HG03457 (cell line): Measurements from ENCODE around the gene GNAT1.
"Not testable (repeated sequence)": the region's sequence is repeated elsewhere in the genome, so short reads cannot be mapped to it uniquely, and the experiment has no call there.

ENCODE experiments used
- ATAC-seq: cut with Tn5 transposase; IDR thresholded peaks from one replicate; pipeline ENCODE4 v1.9.1; 2021; ENCODE audit warnings: moderate number of reproducible peaks; ENCODE audit not compliant: unreplicated experiment

GNAT1 gene

DNA sequence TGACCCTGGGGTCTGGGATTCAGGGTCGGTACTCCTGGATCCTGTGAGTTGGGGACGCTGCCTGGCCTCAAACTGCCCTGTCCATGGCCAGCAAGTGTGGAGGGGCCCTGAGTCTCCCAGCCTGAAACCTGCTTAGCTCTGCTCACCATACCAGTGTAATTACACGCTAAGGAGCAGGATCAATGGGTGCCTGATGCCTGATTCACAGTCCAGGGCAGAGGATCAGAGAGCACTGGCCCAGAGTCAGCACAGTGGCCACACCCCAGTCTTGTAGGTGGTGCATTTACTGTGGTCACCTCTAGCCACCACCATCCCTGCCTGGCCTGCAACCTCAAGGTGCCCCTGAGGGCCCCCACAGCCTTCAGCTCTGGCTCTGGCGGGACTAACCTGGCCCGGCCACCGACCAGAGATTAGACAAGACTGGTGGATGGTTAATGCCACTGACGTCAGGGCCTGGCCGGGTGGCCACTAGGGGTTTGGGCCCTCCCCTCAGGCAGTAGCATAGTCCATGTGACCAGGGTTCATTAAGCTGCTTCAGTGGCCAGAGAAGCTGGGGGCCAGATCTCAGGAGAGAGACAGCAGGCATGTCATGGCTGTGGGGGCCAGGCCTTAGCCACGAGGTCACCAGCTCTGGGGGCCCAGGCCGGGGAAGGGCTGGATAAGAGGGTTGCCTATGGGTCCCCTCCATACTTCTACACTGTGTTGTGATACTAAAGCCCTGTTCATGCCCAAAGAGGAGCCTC, 10.3 kb downstream of the GNAT1 start:
- ATAC-seq = no peak

DNA sequence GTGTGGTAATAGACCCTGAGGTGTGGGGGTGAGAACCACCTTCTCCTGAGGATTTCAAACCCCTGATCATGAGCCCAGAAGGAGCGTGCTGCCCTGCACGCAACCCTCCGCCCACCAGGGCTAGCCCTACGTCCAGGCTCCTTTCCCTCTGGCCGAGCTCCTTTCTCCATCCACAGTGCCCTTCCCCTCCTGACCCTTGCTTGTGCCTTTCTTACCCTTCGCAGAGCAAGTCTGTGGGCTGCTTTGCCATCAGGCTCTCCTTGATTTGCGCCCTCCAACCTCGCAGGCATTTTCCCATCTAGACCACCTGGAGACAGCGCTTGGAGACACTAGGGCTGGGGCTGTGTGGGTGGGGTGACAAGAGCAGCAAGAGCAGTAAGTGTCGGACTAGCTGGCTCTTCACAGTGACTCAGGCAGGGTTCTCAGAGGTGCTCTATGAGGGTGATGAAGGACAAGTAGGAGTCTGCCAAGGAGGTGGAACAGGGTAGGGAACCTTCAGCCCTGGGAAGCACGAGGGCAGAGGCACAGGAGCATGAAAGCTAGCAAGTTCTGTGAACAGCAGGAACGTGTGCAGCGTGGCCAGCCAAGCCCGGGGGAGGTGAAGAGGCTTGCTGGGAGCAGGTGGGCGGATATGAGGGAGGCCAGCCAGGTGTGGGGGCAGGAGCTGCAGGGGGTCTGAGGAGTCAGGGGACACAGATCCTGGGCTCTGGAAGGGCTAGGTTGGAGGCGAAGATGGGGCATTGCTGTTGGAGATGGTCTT, 11.1 kb downstream of the GNAT1 start:
- no peak for ATAC-seq

DNA sequence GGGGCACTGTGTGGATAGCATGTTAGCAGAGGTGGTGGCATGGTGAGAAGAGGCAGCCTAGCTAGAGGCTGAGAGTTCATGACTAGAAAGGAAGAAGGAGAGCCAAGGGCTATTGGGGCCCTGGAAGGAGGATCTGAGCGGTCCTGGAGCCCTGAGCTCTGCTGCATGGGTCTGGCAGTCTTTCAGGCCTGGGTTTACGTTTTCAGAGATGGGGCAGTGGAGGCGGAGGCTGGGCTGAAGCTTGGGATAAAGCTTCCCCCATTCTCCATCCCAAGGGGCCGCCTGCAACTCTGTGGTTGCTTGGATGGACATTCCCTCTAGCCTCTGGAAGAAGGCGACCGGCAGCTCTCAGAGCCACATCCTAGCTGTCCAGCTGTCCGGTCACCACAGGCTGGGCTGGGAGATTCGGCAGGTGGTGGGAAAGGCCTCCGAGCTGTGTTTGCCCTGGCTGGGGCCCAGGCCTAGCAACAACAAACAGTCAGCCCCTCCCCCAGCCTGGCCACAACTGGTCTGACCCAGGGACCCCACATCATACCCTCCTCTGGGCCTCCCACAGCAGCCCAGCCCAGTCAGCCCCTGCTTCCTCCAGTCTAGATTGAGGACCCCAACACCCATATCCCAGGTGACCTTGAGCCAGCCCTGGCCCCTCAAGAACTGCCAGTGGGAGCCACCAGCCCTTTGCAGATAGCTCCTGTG, 11.9 kb downstream of the GNAT1 start:
- ATAC-seq = no peak

DNA sequence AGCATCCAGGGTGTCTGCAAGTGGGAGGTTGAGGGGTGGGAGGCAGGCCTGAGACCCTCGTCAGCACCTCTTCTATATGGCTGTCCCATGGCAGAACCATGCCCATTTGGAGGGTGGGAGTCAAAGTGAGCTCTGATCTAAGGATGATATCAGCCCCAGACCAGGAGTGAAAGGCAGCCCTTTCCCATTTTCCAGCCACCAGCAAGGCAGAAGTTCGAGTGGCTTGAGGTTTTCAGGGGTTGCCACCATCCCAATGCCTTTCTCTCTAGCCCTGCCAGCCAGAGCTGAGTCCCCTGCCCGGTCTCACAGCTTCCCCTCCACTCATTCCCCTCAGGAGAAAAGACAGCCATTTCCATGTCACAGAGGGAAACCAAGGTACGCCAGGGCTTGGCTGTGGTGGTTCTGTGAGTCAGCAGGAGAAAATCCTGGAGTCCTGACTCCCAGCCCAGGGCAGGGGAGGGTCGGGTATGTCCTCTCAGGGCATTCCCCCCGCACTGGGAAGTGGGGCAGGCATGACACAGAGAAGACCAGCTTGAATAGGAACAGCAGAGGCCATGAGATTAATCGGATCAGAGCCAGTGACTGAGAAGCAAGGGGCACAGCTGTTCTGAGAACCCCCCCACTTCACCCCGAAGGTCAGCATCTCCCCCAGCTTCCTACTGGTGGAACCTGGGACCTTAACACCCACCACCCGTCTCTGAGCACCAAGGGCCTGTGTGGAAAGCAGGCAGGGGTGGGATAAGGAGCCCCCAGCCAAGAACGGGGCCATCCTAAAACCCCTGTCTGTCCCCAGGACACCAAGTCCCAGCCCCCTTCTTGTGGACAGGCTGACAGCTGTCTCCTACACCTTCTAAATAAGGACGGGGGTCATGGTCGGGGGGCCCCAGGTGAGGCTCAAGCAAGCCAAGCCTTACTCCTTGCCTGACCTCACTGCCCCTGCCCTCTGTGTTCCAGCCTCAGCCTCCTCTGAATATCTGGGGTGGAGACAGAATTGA, 12.7 kb downstream of the GNAT1 start:
- no peak for ATAC-seq

DNA sequence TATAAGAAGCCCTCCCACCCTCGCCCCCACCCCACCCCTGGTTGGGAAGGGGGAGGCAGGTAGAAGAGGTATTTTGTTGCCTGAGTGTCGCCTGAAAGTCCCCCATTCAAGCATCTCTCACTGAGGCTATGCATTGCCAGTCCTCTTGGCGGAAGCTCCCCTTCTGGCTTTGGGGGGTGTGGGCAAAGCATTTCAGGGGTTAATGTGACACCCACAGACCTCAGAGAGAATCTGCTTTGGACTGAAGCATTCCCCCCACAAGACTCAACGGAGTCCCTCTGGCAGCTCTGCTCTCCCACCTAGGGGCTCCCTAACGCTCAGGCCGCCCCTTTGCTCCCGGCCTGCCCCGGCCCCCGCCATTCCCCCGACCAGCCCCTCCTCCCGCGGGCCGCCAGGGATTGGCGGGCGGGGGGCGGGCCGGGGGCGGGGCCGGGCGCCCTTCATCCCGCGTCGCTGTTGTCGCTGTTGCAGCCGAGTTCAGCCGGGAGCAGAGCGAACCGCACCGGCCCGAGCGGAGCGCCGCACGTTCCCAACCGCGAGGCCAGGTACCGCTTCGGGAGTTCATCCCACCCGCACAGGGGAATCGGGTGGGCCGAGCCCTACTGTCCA, 13.5 kb downstream of the GNAT1 start, which contains the start of gene SLC38A3:
TSS of gene SLC38A3 (plus strand) at position 468 of the 609 bp plus-strand sequence. CDS start 8,929 bp downstream, outside the sequence.
- no peak for ATAC-seq

DNA sequence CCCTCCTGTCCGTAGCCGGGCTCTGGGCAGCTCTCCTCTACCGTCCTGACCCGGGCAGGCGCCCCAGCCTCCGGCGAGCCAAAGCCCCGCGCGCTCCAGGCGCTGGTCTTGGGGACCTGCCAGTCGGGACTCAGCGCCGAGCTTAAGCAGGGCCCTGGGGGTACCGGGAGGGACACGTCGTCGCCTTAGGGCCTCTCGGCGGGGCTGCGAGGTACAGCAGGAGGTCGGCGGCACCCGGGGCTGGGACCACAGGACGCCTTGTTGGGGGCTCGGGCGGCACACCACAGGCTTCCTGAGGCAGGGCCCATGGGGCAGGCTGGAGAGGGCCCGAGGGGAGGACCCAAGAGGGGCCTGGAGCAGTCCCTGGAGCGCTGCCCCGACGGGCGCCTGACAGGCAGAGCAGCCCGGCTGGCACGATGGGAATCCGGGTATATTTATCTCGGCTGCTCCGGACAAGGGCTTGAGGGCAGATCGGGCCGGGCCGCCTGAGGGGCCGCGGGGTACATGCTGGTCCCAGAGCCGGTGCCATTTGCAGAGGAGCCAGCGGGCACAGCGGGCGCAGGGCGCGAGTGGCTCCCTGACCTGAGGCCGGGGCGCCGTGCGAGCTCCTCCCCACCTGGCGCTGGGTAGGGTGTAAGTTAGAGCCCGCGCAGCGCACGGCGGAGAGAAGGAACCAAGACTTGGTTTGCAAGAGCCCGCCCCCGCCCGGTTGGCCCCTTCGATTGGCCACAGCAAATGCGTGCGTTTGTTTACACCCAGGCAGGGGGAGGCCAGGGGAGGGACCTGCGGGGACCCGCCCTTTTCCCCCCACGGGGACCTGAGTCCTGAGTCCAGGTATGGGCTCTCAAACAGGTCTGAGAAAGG, 14.2 kb downstream of the GNAT1 start:
- no peak for ATAC-seq

DNA sequence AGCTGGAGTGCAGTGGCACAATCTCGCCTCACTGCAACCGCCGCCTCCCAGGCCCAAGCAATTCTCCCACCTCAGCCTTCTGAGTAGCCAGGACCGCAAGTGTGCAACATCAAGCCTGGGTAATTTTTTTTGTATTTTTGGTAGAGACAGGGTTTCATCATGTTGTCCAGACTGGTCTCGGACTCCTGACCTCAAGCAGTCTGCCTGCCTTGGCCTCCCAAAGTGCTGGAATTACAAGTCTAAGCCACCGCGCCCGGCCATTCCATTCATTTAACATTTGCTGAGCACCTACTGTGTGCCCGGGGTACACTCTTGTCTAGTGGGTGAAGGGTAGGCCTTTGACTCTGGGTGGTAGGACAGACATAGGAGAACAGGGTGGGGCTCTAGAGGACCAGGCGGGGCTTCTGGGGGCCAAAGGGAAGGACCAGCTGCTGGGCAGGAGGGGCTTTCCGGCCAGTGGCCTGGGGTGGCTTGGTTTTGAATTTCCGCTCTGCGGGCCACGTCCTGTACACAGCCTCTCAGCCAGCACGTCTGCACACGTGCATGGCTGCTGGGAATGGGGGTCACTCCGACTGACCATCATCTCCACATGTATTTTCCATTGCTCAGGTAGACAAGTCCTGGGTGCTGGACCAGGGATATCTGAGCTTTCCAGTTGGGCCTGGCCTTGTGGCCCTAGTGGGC, 16.1 kb downstream of the GNAT1 start:
- ATAC-seq = no peak

DNA sequence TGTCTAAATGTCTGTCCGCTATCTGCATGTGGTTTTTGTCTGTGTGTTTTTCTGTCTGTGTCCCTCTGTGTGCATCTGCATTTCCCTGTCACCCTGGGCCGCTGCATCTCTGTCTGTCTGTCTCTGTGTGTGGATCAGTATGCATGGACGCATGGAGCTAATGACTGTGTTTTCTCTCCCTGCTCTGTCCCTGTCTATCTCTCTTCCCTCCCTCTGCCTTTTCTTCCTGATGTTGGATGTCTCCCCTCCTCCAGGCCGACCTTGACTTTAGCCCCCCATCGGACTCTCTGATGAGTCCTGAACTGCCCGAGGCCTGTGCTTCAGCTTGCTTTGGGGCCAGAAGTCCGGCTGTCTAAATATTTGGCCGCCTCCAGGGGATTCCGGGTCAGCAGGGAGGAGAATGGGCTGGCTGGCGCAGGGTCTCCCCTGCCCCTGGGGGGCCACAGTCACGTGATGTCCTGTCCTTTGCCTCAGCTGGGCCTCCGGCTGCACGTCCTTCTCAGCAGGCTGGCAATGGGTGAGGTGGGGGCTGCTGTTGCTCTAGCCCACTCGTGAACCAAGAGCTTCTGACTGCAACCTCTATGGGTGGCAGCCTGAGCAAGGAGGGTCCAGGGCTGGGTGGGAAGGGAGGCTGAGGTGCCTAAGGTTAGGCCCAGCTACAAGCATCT, 17.4 kb downstream of the GNAT1 start:
- ATAC-seq = no peak

DNA sequence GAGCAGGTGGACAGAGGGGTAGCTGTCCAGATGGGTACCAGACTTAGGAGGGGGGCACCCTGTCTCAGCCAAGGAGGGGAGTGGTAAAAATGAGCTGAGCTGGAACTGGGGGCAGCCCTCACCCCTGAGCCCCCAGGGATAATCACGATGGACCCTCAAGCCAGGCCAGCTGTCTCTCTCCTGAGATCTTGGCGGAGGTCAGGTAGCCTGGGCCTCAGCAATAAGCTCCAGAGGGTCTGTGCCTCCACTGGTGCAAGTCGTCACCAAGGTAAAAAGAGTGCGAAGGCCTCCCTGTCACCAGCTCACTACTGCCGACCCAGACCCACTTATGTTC, 18.7 kb downstream of the GNAT1 start:
- ATAC-seq = no peak

DNA sequence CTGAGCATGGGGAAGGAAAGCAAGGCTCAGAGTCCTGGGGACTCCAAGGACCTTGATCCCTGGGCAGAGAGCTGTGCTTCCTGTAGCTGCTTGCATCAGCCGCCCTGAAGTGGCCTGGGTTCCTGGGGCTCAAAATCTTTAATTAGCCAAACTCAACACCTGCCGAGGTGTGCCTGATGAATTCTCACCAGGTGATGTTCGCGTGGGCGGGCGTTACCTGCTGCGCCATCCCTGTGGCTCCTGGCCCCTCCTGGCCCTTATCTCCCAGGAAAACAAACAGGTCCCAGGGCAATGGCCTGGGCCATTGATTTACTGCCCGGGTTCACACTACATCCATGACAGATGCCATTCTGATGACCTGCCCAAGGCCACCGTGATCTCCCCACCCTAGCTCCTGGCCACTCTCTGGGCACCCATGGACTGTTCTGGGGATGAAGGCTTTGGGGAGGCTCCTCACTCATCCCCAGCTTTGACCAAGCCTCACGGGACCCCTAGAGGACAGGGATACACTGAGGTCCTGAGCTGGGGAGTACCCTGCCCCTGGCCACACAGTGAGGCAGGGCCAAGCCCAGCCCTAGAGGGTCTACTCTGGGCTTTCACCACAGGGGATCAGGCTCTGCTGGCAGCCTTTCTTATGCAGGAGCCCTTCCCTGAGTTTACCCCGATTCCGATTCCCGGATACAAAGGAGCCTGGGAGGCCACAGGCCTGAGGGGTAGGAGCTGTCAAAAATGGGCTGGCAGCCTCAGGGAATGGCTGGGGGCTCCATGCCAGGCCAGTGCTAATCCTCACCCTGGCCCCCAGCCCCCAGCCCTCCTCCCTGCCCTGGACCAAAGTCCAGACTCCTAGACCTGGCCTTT, 19.3 kb downstream of the GNAT1 start:
- ATAC-seq = no peak

DNA sequence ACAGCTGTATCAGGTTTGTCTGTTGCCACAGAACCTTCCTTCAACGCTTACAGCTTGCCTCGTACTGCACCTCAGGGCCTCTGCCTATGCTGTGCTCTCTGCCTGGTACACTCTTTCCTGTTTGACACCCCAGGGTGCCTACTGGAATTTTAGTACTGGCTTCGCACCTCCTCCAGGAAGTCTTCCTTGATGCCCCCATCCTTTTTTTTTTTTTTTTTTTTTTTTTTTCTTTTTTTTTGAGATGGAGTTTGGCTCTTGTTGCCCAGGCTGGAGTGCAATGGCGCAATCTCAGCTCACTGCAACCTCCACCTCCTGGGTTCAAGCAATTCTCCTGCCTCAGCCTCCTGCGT, 19.9 kb downstream of the GNAT1 start:
- not testable (repeated sequence) for ATAC-seq

DNA sequence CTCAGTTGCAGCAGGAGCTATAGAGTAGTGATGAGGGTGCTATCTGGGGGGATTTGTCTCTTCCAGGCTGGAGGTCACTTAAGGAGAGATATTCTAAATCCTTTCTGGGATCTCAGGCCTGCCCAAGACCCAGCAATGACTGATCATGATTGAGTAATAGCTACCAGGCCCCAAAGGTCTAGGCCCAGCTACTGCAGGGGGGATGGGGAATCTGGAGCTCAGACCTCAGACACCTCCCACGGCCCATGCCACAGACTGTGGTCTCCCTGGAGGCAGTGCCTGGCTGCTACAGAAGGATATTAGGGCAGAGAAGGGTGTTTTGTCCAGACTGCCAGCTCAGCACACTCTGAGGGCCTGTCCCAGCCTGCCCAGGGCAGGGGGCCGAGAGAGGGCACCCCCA, 20.5 kb downstream of the GNAT1 start:
- ATAC-seq = no peak

DNA sequence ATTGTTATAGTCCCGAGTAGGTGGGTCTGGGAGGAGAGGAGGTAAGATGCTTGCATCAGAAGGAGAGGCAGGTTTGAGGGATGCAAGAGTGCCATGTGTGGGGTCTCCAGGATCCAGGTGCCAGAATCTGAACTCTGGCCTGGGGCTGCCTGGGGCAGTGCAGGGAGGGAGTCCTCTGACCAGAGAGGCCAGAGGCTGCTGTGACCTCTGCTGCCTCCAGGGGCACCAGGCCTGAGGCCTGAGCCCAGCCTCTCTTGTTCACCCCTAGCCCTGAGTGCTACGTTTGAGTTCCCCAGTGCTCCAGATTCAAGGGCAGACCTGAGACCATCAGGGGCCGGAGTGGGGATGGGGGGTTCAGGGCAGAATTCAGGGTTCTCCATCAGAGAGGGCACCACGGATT, 21.1 kb downstream of the GNAT1 start:
- no peak for ATAC-seq

DNA sequence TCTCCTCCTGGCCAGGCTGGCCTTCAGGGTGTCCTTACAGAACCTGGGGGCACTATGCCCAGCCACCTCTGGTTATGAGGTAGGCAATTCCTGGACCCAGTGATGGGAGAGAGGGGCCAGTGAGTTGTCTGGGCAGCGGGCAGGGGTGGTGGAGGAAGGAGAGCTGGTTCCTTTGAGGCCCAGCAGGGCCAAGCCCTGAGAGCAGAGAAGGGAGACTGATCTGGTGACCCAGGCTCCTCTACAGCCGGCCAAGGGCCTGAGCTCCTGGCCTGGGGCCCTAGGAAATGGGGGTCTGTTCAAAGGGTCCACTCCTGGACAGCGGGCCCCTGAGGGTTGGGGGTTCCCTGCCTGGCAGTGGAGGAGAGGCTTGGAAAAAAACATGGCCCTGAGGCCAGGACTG, 21.6 kb downstream of the GNAT1 start:
- ATAC-seq = no peak

DNA sequence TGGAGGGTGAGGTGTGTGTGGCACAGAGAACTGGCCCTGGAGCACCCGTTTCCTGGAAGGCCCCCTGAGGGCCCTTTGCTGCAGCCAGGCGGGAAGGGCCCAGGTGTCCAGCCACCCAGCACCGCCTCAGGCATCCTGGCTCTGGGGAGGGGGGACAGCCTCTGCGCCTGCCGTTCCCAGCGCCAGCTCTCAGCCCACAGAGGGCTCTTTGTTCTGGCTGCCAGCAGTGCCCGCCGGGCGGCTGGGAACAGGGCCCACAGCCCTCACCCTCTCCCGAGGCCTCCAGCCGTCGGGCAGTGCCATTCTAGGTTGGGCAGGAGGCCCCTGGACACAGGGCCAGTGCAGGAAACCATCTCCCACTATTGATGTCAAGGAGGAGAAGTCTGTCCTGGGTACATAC, 22.0 kb downstream of the GNAT1 start:
- ATAC-seq = no peak

DNA sequence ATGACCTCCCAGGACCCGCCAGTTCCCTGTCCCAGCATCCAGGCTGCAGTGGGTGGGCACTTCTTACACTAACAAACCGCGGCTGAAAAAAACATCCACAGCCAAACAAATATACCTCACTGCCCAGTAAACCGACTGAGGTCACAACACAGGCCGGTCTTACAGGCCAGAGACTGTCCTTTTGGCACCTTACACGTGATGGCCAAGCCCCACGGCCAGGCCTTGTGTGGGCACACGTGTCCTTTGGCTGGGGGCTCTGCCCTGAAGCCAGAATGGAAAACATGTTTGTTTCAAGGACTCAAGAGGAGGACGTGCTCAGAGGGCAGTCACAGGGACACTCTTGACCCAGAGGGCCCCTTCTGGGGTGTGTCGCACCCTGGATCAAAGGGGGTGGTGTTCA, 23.4 kb downstream of the GNAT1 start:
- no peak for ATAC-seq

DNA sequence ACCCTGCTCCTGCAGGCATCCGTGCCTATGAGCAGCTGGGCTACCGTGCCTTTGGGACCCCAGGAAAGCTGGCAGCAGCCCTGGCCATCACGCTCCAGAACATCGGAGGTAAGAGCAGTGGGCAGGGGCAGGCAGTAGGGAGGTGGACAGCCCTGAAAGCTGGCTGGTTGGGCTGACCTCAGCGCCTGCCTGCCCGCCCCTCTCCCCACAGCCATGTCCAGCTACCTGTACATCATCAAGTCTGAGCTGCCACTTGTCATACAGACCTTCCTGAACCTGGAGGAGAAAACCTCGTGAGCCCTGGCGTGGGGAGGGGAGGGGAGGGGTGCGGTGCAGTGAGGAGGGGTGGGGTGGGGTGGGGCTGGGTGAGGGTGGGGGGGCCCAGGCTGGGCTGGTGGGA, 24.1 kb downstream of the GNAT1 start:
- ATAC-seq = no peak
